NT2/D1 (cell line): ENCODE measurements around the gene KIR3DL3.
"Not testable (repeated sequence)": the region's sequence is repeated elsewhere in the genome, so short reads cannot be mapped to it uniquely, and the experiment has no call there.

Experiments
- SUZ12 ChIP-seq: IDR thresholded peaks from 2 replicates; pipeline ENCODE4 v1.6.1; 2011; ENCODE audit not compliant: insufficient read length, insufficient read depth; ENCODE audit errors: extremely low read depth
- YY1 ChIP-seq: IDR thresholded peaks from 2 replicates; pipeline ENCODE4 v1.6.1; 2011; ENCODE audit not compliant: insufficient read length, insufficient read depth

- not testable (repeated sequence) for TF ChIP-seq YY1, SUZ12
Observed at GRCh38 chr19:54747614-54748322, 23.5 kb downstream of the KIR3DL3 start.
